Lower leg skin (tissue), 3 donors: ENCODE measurements around the gene ACSF3.

Experiments
- CTCF ChIP-seq, 3 donors: fragments of 450-650 bp; IDR thresholded peaks; one replicate each; pipeline ENCODE4 v1.5.1; 2016; ENCODE audit warnings: antibody characterized with exemption in 3 of 3, mild to moderate bottlenecking in 3 of 3, moderate library complexity in 2 of 3
- POLR2A ChIP-seq, 2 donors: fragments of 450-650 bp; IDR thresholded peaks; one replicate each; pipeline ENCODE4 v1.6.1; 2016 to 2017; ENCODE audit warnings: antibody characterized with exemption in 2 of 2, mild to moderate bottlenecking in 1 of 2, moderate library complexity in 1 of 2

DNA sequence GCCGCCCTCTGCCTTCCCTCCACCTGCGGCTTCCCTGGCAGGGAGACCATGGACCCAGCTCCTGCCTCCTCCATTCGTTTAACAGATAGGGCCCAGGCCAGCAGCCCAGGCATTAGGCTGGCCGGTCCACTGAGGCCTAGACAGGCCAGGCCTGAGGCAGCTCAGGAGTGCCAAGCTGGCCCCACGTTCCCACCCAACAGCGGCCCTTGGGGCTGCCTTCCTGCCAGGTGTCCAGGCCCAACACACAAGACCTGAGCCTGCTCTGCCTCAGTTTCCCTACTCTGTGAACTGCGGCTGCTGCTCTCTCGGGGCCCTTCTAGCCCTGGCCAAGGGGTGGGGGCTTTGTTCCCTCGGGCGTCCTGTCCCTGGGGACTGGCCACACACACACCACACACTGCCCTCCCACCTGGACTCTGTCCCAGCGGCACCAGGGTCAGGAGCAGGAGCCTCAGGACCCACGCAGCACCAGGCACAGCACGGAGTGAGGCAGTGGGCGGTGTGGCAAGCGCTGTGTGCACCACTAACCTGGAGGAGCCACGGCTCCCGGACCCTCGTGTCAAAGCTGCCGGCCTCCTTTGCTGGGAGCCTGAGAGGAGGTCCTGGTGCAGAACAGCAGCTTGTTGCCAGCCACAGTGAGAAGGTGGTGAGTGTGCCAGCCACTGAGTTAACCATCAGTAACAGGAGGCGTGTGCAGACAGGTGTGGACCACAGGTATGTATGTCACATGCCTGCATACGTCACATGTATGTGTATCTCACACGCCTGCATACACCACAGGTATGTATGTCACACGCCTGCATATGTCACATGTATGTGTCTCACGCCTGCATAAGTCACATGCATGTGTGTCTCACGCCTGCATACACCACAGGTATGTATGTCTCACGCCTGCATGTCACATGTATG lies 63.3 kb downstream of the ACSF3 start:
- TF ChIP-seq CTCF (IDR thresholded peaks at IDR 0.05) (no peak), POLR2A (IDR thresholded peaks at IDR 0.05) (no peak)
